Naive B cell (primary cell): ENCODE results near the gene RPL41. TPM values are rescaled to one million over a fixed set of nuclear protein-coding genes. Genes with fewer than 3 reads are reported as not detected.

Experiments used
- ATAC-seq, 2 donors: fragments of 150-1000 bp; cut with Tn5 transposase; 2 replicates each; pipeline ENCODE4 v1.10.0; 2021; ENCODE audit warnings: low read depth in 2 of 2, mild to moderate bottlenecking in 2 of 2, moderate library complexity in 2 of 2
- DNase-seq: peaks from one replicate; pipeline ENCODE4 v3.0.0; 2022
- H3K27ac Mint-ChIP-seq, 6 donors: one replicate each; pipeline ENCODE4 v1.8.0; 2020 to 2022; ENCODE audit warnings: mild to moderate bottlenecking in 6 of 6, mixed read lengths in 6 of 6, moderate library complexity in 5 of 6, inconsistent platforms in 2 of 6
- H3K27me3 Mint-ChIP-seq, 3 donors: one replicate each; pipeline ENCODE4 v1.8.0; 2021 to 2022; ENCODE audit warnings: mixed read lengths in 3 of 3, mild to moderate bottlenecking in 1 of 3
- H3K36me3 Mint-ChIP-seq, 2 donors: one replicate each; pipeline ENCODE4 v1.8.0; 2020 to 2022; ENCODE audit warnings: mixed read lengths in 2 of 2, inconsistent platforms in 1 of 2, mild to moderate bottlenecking in 1 of 2
- H3K4me1 Mint-ChIP-seq, 3 donors: one replicate each; pipeline ENCODE4 v1.8.0; 2020 to 2022; ENCODE audit warnings: mixed read lengths in 3 of 3, inconsistent platforms in 1 of 3, mild to moderate bottlenecking in 1 of 3, moderate library complexity in 1 of 3
- H3K4me3 Mint-ChIP-seq, 8 donors: one replicate each; pipeline ENCODE4 v1.8.0; 2020 to 2022; ENCODE audit warnings: mild to moderate bottlenecking in 8 of 8, mixed read lengths in 8 of 8, moderate library complexity in 8 of 8, inconsistent platforms in 2 of 8
- H3K9me3 Mint-ChIP-seq, 7 donors: one replicate each; pipeline ENCODE4 v1.8.0; 2020 to 2022; ENCODE audit warnings: mixed read lengths in 7 of 7, mild to moderate bottlenecking in 5 of 7, inconsistent platforms in 2 of 7, moderate library complexity in 1 of 7
- polyA plus RNA-seq, 6 donors: library from polyadenylated mRNA; unstranded; fragments of 300-500 nt; fragmentation: Illumina TruSeq; gene quantifications; one replicate each; pipeline ENCODE4 v1.2.3, GENCODE V29; 2021; ENCODE audit warnings: low read depth in 6 of 6

RPL41 gene
- polyA plus RNA-seq, 6 donors from 2014 or later: 5,503 to 9,903 (median 8,851) TPM

DNA sequence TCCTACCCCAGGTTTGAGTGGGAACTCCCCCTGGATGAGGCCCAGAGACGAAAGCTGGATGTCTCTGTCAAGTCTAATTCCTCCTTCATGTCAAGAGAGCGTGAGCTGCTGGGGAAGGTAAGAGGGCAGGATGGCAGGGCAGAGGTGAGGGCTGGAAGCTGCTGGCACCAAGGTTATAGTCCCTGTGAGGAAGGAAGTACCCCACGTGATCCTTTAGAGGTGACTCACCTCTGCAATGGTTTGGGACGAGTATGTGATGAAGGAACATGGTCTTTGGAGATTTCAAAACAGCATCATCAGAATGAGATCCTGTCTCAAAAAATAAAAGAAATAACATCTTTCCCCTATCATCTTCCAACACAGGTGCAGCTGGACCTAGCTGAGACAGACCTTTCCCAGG, 26.8 kb downstream of the RPL41 start:
- H3K36me3 Mint-ChIP-seq: peaks cover 24 to 32% of the 10 kb centered on the region in 2 donors
- peaks cover 9 to 23% (median 19%) of the 10 kb centered on the region in 3 donors for H3K4me1 Mint-ChIP-seq
- DNase-seq (no peak), ATAC-seq (no peak)
- no peaks in the 10 kb centered on the region for H3K27me3 Mint-ChIP-seq
- no peaks in the 10 kb centered on the region for H3K9me3 Mint-ChIP-seq
- peak overlapping the region in 4 of 6 donors; percentile 39 to 82 (median 70) for H3K27ac Mint-ChIP-seq
- H3K4me3 Mint-ChIP-seq: no peak overlapping the region

GRCh38 chr12:56143870-56144269, 27.4 kb downstream of the RPL41 start:
- peaks cover 9 to 23% (median 19%) of the 10 kb centered on the region in 3 donors for H3K4me1 Mint-ChIP-seq
- DNase-seq: no peak
- no peaks in the 10 kb centered on the region for H3K9me3 Mint-ChIP-seq
- H3K36me3 Mint-ChIP-seq: peaks cover 24 to 31% of the 10 kb centered on the region in 2 donors
- no peaks in the 10 kb centered on the region for H3K27me3 Mint-ChIP-seq
- H3K27ac Mint-ChIP-seq: peak overlapping the region in 5 of 6 donors; percentile 19 to 88 (median 44)
- peak overlapping the region in 1 of 8 donors; percentile 6 for H3K4me3 Mint-ChIP-seq
- no peak for ATAC-seq

- ATAC-seq: no peak
- Mint-ChIP-seq H3K27me3 (no peaks in the 10 kb centered on the region), H3K9me3 (no peaks in the 10 kb centered on the region), H3K27ac (peak overlapping the region in 2 of 6 donors; percentile 40 to 56), H3K4me3 (no peak overlapping the region), H3K4me1 (peaks cover 9 to 23% (median 19%) of the 10 kb centered on the region in 3 donors), H3K36me3 (peaks cover 17 to 19% of the 10 kb centered on the region in 2 donors)
- DNase-seq: no peak
Measured at GRCh38 chr12:56145217-56145616, 28.8 kb downstream of the RPL41 start.

GRCh38 chr12:56146492-56147460, 30.3 kb downstream of the RPL41 start:
- Mint-ChIP-seq H3K4me1 (peaks cover 14 to 21% (median 20%) of the 10 kb centered on the region in 3 donors), H3K27me3 (no peaks in the 10 kb centered on the region), H3K9me3 (no peaks in the 10 kb centered on the region), H3K36me3 (peaks cover 8 to 12% of the 10 kb centered on the region in 2 donors), H3K27ac (no peak overlapping the region), H3K4me3 (no peak overlapping the region)
- no peak for ATAC-seq
- DNase-seq: no peak

GRCh38 chr12:56150563-56150962, 34.1 kb downstream of the RPL41 start:
- no peaks in the 10 kb centered on the region for H3K36me3 Mint-ChIP-seq
- H3K27me3 Mint-ChIP-seq: no peaks in the 10 kb centered on the region
- peak overlapping the region in 6 of 8 donors; percentile 15 to 97 (median 92) for H3K4me3 Mint-ChIP-seq
- H3K4me1 Mint-ChIP-seq: peaks cover 16 to 34% (median 26%) of the 10 kb centered on the region in 3 donors
- ATAC-seq: no peak
- H3K27ac Mint-ChIP-seq: peak overlapping the region in 3 of 6 donors; percentile 61 to 94 (median 73)
- H3K9me3 Mint-ChIP-seq: no peaks in the 10 kb centered on the region
- DNase-seq: no peak

- no peaks in the 10 kb centered on the region for H3K36me3 Mint-ChIP-seq
- peaks cover 18 to 42% (median 28%) of the 10 kb centered on the region in 3 donors for H3K4me1 Mint-ChIP-seq
- no peaks in the 10 kb centered on the region for H3K27me3 Mint-ChIP-seq
- H3K27ac Mint-ChIP-seq: peak overlapping the region; percentile 88 to 97 (median 96)
- no peaks in the 10 kb centered on the region for H3K9me3 Mint-ChIP-seq
- ATAC-seq (peak; percentile 66 to 74), DNase-seq (peak; percentile 35)
- H3K4me3 Mint-ChIP-seq: peak overlapping the region; percentile 85 to 97 (median 94)
Measured at GRCh38 chr12:56151672-56152131, 35.3 kb downstream of the RPL41 start.

GRCh38 chr12:56152132-56152755, 35.8 kb downstream of the RPL41 start, which contains the start of gene MYL6B:
Gene MYL6B (plus strand): TSS chr12:56152587. CDS start chr12:56153919, 1,332 bp downstream.
- ATAC-seq: peak; percentile 89 to 92
- H3K4me1 Mint-ChIP-seq: peaks cover 20 to 46% (median 32%) of the 10 kb centered on the region in 3 donors

DNA sequence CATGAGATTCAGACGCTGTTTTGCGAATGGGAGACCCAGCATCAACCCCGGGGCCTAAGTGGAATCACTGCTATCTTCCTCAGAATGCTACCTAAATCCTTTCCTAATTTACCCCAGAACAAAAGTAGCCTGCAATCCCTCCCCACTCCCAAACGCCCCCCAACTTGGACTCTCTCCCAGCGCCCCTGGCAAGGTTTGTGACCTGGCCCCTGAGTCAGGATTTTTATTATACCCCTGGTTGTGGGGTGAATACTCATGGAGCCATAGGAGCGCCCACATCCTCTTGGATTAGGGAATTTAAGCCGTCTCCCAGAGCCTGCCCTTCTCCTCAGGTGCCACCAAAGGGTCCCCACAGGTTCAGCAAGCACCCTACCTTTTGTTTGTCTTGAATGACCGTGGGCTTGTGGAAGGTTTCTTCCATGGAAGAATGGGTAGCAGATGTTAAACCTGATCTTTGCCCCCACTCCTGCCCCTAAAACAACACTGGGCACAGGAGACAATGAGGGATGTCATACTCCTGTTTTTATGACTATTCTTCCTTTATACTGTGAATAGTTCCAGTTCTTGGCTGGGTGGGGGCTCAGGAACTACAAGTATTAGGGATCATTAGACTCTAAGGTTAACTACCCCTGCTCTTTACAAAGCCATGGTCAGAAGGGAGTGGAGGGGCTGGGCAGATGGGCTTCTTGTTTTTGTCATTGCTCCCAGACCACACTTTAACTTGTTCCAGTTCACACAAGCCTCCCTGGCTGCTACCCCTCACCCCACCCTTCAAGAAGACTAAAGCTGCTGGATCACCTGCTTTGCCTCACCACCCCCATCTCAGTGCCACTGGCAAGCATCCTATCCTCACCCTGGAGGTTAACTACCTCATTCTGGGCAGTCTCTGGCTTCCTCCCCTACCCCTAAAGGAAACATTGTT, 36.6 kb downstream of the RPL41 start:
- no peaks in the 10 kb centered on the region for H3K9me3 Mint-ChIP-seq
- peak overlapping the region; percentile 81 to 97 (median 92) for H3K4me3 Mint-ChIP-seq
- H3K4me1 Mint-ChIP-seq: peaks cover 26 to 50% (median 37%) of the 10 kb centered on the region in 3 donors
- peaks cover 0 to 2% of the 10 kb centered on the region in 2 donors for H3K36me3 Mint-ChIP-seq
- ATAC-seq (no peak), DNase-seq (no peak)
- H3K27me3 Mint-ChIP-seq: no peaks in the 10 kb centered on the region
- peak overlapping the region in 5 of 6 donors; percentile 53 to 97 (median 95) for H3K27ac Mint-ChIP-seq

More at GRCh38 chr12:56152132-56152755, 35.8 kb downstream of the RPL41 start, which contains the start of gene MYL6B:
- peak; percentile 84 for DNase-seq
- Mint-ChIP-seq H3K4me3 (peak within 1 kb of the TSS; percentile 85 to 97 (median 94)), H3K27me3 (no peaks in the 10 kb centered on the region), H3K9me3 (no peaks in the 10 kb centered on the region), H3K36me3 (no peaks in the 10 kb centered on the region), H3K27ac (peak within 1 kb of the TSS; percentile 88 to 97 (median 96))

GRCh38 chr12:56153678-56154065, 37.2 kb downstream of the RPL41 start:
- Mint-ChIP-seq H3K4me1 (peaks cover 31 to 55% (median 38%) of the 10 kb centered on the region in 3 donors), H3K4me3 (peak overlapping the region; percentile 42 to 97 (median 88)), H3K36me3 (peaks cover 0 to 8% of the 10 kb centered on the region in 2 donors), H3K27me3 (no peaks in the 10 kb centered on the region), H3K9me3 (no peaks in the 10 kb centered on the region), H3K27ac (peak overlapping the region in 1 of 6 donors; percentile 30)
- ATAC-seq: no peak
- no peak for DNase-seq

DNA sequence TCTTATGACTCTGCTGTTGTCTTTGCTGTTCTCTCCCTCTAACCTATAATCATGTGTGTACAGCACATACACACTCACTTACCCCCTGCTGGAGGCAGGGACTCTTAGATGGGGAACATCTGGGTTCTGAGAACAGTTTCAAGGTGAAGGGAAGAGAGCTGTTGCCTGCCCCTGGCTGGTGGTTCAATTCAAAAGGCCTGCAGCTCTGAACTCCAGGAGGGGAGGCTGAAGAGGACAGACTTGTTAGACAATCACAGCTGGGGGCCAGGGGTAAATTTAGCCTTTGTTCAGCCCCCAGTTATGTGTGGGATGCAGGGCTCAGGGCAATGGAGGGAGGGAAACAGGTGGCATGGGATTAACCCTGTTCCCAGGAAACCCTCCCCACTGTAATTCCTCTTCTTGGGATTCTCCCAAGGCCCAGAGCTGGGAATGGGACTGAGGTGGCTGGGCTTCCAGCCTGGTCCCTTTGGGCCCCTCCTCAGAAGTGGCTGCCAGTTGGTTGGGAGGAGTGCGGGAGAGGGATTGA, 37.9 kb downstream of the RPL41 start:
- no peak for DNase-seq
- ATAC-seq: no peak
- Mint-ChIP-seq H3K9me3 (no peaks in the 10 kb centered on the region), H3K27ac (peak overlapping the region in 1 of 6 donors; percentile 42), H3K36me3 (peaks cover 0 to 8% of the 10 kb centered on the region in 2 donors), H3K4me1 (peaks cover 38 to 62% (median 45%) of the 10 kb centered on the region in 3 donors), H3K4me3 (peak overlapping the region in 6 of 8 donors; percentile 49 to 98 (median 80)), H3K27me3 (no peaks in the 10 kb centered on the region)

DNA sequence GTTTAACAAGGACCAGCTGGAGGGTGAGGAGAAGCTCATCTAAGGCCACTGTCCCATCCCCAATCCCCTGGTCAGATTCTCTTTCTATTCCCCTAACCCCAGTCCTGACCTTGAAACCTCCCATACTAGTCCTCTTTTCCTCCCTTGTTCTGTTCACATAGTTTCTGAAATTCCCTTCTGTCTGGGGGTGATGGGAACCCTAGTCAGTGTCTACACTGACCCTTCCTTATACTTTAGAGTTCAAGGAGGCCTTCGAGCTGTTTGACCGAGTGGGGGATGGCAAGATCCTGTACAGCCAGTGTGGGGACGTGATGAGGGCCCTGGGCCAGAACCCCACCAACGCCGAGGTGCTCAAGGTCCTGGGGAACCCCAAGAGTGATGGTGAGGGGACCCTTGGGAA, 38.4 kb downstream of the RPL41 start:
- ATAC-seq: no peak
- peaks cover 43 to 67% (median 50%) of the 10 kb centered on the region in 3 donors for H3K4me1 Mint-ChIP-seq
- no peaks in the 10 kb centered on the region for H3K9me3 Mint-ChIP-seq

GRCh38 chr12:56155256-56155845, 38.9 kb downstream of the RPL41 start:
- Mint-ChIP-seq H3K4me3 (peak overlapping the region; percentile 48 to 100 (median 91)), H3K27ac (peak overlapping the region in 4 of 6 donors; percentile 14 to 74 (median 22)), H3K27me3 (no peaks in the 10 kb centered on the region), H3K4me1 (peaks cover 48 to 72% (median 55%) of the 10 kb centered on the region in 3 donors), H3K36me3 (peaks cover 0 to 14% of the 10 kb centered on the region in 2 donors), H3K9me3 (no peaks in the 10 kb centered on the region)
- no peak for ATAC-seq
- DNase-seq: no peak

More for the DNA sequence above, 38.4 kb downstream of the RPL41 start:
- Mint-ChIP-seq H3K27me3 (no peaks in the 10 kb centered on the region), H3K36me3 (peaks cover 0 to 9% of the 10 kb centered on the region in 2 donors), H3K4me3 (peak overlapping the region in 7 of 8 donors; percentile 56 to 99 (median 90)), H3K27ac (peak overlapping the region in 2 of 6 donors; percentile 6 to 72)
- no peak for DNase-seq
